HEK293T (cell line): ENCODE data around the gene MOV10L1.

Experiments used
- ARNT ChIP-seq: fragments of 450-650 bp; IDR thresholded peaks from 2 replicates; pipeline ENCODE4 v1.6.1; 2017; ENCODE audit warnings: mild to moderate bottlenecking
- BHLHE40 ChIP-seq: fragments of 450-650 bp; IDR thresholded peaks from 2 replicates; pipeline ENCODE4 v1.6.1; 2016; ENCODE audit warnings: mild to moderate bottlenecking, moderate library complexity, borderline replicate concordance
- FOXA1 ChIP-seq: fragments of 450-650 bp; IDR thresholded peaks from 2 replicates; pipeline ENCODE4 v1.6.1; 2016; ENCODE audit warnings: mild to moderate bottlenecking
- FOXK2 ChIP-seq: fragments of 450-650 bp; IDR thresholded peaks from 2 replicates; pipeline ENCODE4 v1.6.1; 2016; ENCODE audit warnings: mild to moderate bottlenecking
- FOXM1 ChIP-seq: fragments of 450-650 bp; IDR thresholded peaks from 2 replicates; pipeline ENCODE4 v1.6.1; 2017; ENCODE audit warnings: mild to moderate bottlenecking, borderline replicate concordance
- HDGF ChIP-seq: fragments of 450-650 bp; IDR thresholded peaks from 2 replicates; pipeline ENCODE4 v1.6.1; 2017; ENCODE audit warnings: antibody characterized with exemption, borderline replicate concordance
- L3MBTL2 ChIP-seq: fragments of 450-650 bp; conservative IDR thresholded peaks from 2 replicates; pipeline ENCODE4 v1.6.1; 2016; ENCODE audit warnings: mild to moderate bottlenecking
- LEF1 ChIP-seq: fragments of 450-650 bp; IDR thresholded peaks from 2 replicates; pipeline ENCODE4 v1.6.1; 2017; ENCODE audit warnings: mild to moderate bottlenecking, borderline replicate concordance
- NFRKB ChIP-seq: fragments of 450-650 bp; IDR thresholded peaks from 2 replicates; pipeline ENCODE4 v1.6.1; 2016; ENCODE audit warnings: mild to moderate bottlenecking, moderate library complexity
- SP1 ChIP-seq: fragments of 450-650 bp; IDR thresholded peaks from 2 replicates; pipeline ENCODE4 v1.6.1; 2017
- SUZ12 ChIP-seq: fragments of 450-650 bp; IDR thresholded peaks from 2 replicates; pipeline ENCODE4 v1.6.1; 2016; ENCODE audit warnings: mild to moderate bottlenecking
- ZNF384 ChIP-seq: fragments of 450-650 bp; IDR thresholded peaks from 2 replicates; pipeline ENCODE4 v1.6.1; 2016
- TF ChIP-seq, protein P1 (sequence below): fragments of 450-650 bp; IDR thresholded peaks from 2 replicates; pipeline ENCODE4 v1.6.1; 2016

DNA sequence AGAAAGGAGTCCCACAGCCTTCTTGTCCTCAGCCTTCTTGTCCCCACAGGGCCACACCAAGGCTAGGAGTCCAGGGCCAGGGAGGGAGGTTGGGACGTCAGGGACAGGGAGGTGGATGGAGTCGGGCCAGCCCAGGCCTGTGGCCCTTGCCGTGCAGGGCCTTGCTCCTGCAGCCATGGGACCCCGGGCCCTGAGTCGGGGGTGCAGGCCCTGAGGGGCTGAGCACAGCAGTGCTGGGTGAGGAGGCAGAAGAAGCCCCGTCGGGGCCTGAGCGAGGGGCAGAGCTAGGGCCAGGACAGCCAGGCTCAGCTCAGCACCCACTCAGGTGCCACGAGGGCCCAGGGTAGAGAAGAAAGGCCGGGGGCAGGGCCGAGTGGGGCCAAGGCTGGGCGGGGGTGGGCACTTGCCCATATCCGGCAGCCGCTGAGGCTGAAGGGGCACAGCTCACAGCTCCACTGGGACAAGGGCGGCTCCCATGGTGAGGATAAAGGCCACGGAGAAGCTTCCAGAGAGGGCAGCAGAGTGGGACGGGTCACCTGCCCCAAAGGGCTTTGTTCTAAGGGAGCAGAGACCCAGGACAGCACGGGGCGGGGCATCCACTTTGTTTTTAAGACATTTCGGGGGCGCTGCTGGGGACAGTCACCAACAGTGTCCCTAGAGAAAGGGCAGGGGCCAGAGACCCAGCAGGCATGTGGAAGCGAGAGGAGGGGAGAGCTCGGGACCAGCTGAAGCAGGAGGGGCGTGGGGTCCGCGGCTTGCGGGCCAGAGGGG, 8.2 kb upstream of the MOV10L1 start:
- no peak for TF ChIP-seq SUZ12
- TF ChIP-seq FOXM1: no peak
- no peak for TF ChIP-seq ZNF384
- TF ChIP-seq ARNT: no peak
- no peak for TF ChIP-seq BHLHE40
- no peak for TF ChIP-seq L3MBTL2
- no peak for TF ChIP-seq NFRKB
- TF ChIP-seq, protein P1, sequence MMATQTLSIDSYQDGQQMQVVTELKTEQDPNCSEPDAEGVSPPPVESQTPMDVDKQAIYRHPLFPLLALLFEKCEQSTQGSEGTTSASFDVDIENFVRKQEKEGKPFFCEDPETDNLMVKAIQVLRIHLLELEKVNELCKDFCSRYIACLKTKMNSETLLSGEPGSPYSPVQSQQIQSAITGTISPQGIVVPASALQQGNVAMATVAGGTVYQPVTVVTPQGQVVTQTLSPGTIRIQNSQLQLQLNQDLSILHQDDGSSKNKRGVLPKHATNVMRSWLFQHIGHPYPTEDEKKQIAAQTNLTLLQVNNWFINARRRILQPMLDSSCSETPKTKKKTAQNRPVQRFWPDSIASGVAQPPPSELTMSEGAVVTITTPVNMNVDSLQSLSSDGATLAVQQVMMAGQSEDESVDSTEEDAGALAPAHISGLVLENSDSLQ: no peak
- TF ChIP-seq FOXA1: no peak
- TF ChIP-seq SP1: no peak
- TF ChIP-seq FOXK2: no peak
- no peak for TF ChIP-seq HDGF
- TF ChIP-seq LEF1: no peak
